ENCODE measurements around the gene SPATA22. TPM values are rescaled to one million over a fixed set of nuclear protein-coding genes. Genes with fewer than 3 reads are reported as not detected.
"Not testable (repeated sequence)": the region's sequence is repeated elsewhere in the genome, so short reads cannot be mapped to it uniquely, and the experiment has no call there.

Gene SPATA22
- total RNA-seq, 4 donors from 2014 or later: 0.39 to 2.7 (median 1.2) TPM

- no peak for DNase-seq (ENCODE audit: low spot score in 2 of 2)
- no peak within 1 kb of the TSS for H3K27ac ChIP-seq
- 82 to 86% methylated on average over 1 of the region's 1 CpG for WGBS, 2 donors
- no peak within 1 kb of the TSS for H3K4me3 ChIP-seq
- TF ChIP-seq EP300 (IDR thresholded peaks at IDR 0.05) (no peak), CTCF (IDR thresholded peaks at IDR 0.05) (no peak), POLR2A (IDR thresholded peaks at IDR 0.05) (no peak)
- no peaks in the 10 kb centered on the region for H3K4me1 ChIP-seq
- H3K27me3 ChIP-seq: no peaks in the 10 kb centered on the region
- no peaks in the 10 kb centered on the region for H3K36me3 ChIP-seq
- H3K9me3 ChIP-seq: no peaks in the 10 kb centered on the region
Observed at GRCh38 chr17:3398310-3398709, 73.3 kb downstream of the SPATA22 start, which contains the start of gene OR1E1. TSS of gene OR1E1 (minus strand) at chr17:3398410. CDS start at chr17:3398410, 0 bp downstream.

- 44 to 47% methylated on average over 7 of the region's 7 CpGs for WGBS, 2 donors
- H3K27me3 ChIP-seq; H3K4me3 ChIP-seq; H3K9me3 ChIP-seq; DNase-seq (ENCODE audit: low spot score in 2 of 2); H3K27ac ChIP-seq; H3K36me3 ChIP-seq; H3K4me1 ChIP-seq: not testable (repeated sequence)
Observed at GRCh38 chr17:3397801-3398200, 73.8 kb downstream of the SPATA22 start.

Other genes with a start within 250 kb of the SPATA22 start
- gene OR3A1, start 173.5 kb downstream of the SPATA22 start, total RNA-seq: 1 to 10 TPM in 1 of 4 donors, under 1 TPM in 1, not detected in 2; 0.63 to 2.4 TPM
- 1 to 10 TPM in 1 of 4 donors, not detected in 3; 1.1 TPM for gene OR3A2, start 85.5 kb downstream of the SPATA22 start, total RNA-seq
- gene OR1E1, start 73.4 kb downstream of the SPATA22 start, total RNA-seq: not detected
- not detected for gene OR3A3, start 60.4 kb downstream of the SPATA22 start, total RNA-seq
- gene OR1E2, start 38.0 kb downstream of the SPATA22 start, total RNA-seq: 1 to 10 TPM in 1 of 4 donors, not detected in 3; 1.0 TPM
- 10 to 100 TPM in 3 of 4 donors, 1 to 10 TPM in 1; 7.8 to 19.2 (median 15.4) TPM for gene ASPA, start 4.2 kb upstream of the SPATA22 start, total RNA-seq
- 10 to 100 TPM in 1 of 4 donors, 1 to 10 TPM in 3; 4.2 to 21.4 (median 9.7) TPM for gene TRPV3, start 86.0 kb upstream of the SPATA22 start, total RNA-seq
- 10 to 100 TPM; 11.3 to 31.5 (median 12.1) TPM for gene TRPV1, start 137.6 kb upstream of the SPATA22 start, total RNA-seq
- 10 to 100 TPM; 17.5 to 29.6 (median 22.5) TPM for gene SHPK, start 164.4 kb upstream of the SPATA22 start, total RNA-seq
- 10 to 100 TPM; 42.9 to 62.1 (median 50.6) TPM for gene CTNS, start 164.9 kb upstream of the SPATA22 start, total RNA-seq
- 100 to 1,000 TPM; 183 to 303 (median 249) TPM for gene TAX1BP3, start 196.8 kb upstream of the SPATA22 start, total RNA-seq
- gene EMC6, start 197.0 kb upstream of the SPATA22 start, total RNA-seq: 10 to 100 TPM; 12.6 to 23.4 (median 18.9) TPM
- gene P2RX5, start 224.3 kb upstream of the SPATA22 start, total RNA-seq: under 1 TPM in 1 of 4 donors, not detected in 3; 0.42 TPM